Thoracic aorta (tissue), 2 donors: Measurements from ENCODE around the gene INTS13. TPM values are rescaled to one million over a fixed set of nuclear protein-coding genes. Genes with fewer than 3 reads are reported as not detected.
"Not testable (repeated sequence)": the region's sequence is repeated elsewhere in the genome, so short reads cannot be mapped to it uniquely, and the experiment has no call there.

Experiments used
- ATAC-seq: fragments of 150-250 bp; one replicate; pipeline ENCODE4 v1.8.0; 2017; ENCODE audit warnings: low read depth; ENCODE audit not compliant: insufficient number of reproducible peaks, low FRiP score
- DNase-seq: peaks from one replicate; pipeline ENCODE4 v3.0.0-alpha.2; 2020; ENCODE audit warnings: low spot score
- H3K27ac ChIP-seq, 2 donors: fragments of 200-600 bp; sonication (generic); 1 replicate in 1 of 2; 2 replicates in 1 of 2; pipeline ENCODE4 v1.5.1; 2016; ENCODE audit warnings: mild to moderate bottlenecking in 2 of 2, moderate library complexity in 2 of 2
- H3K27me3 ChIP-seq: fragments of 200-600 bp; sonication (generic); replicated peaks from 2 replicates; pipeline ENCODE4 v1.6.0; 2016; ENCODE audit warnings: mild to moderate bottlenecking; ENCODE audit not compliant: insufficient read depth
- H3K36me3 ChIP-seq: fragments of 200-600 bp; sonication (generic); one replicate; pipeline ENCODE4 v1.5.1; 2016
- H3K4me1 ChIP-seq, 2 donors: fragments of 200-600 bp; sonication (generic); 1 replicate in 1 of 2; 2 replicates in 1 of 2; pipeline versions ENCODE4 v1.5.1 to v1.6.0; 2016; ENCODE audit warnings: low read depth in 2 of 2, mild to moderate bottlenecking in 1 of 2; ENCODE audit not compliant: control insufficient read depth in 1 of 2
- H3K4me3 ChIP-seq: fragments of 200-600 bp; sonication (generic); 2 replicates; pipeline ENCODE4 v1.5.1; 2016; ENCODE audit warnings: mild to moderate bottlenecking
- H3K9me3 ChIP-seq: fragments of 200-600 bp; sonication (generic); 2 replicates; pipeline ENCODE4 v1.5.1; 2016
- total RNA-seq, 2 donors: library from RNA; depleted of rRNA; stranded (reverse); fragments of >200 nt; gene quantifications; one replicate each; pipeline versions ENCODE4 v1.1.0 to v1.2.3, GENCODE V29; 2016
- TF ChIP-seq, protein P1 (sequence below): fragments of 200-600 bp; sonication (generic); IDR thresholded peaks from one replicate; pipeline ENCODE4 v1.5.1; 2019; ENCODE audit warnings: antibody characterized with exemption

Gene INTS13
- total RNA-seq, 2 donors from 2014 or later = 5.7 to 15.0 TPM

DNA sequence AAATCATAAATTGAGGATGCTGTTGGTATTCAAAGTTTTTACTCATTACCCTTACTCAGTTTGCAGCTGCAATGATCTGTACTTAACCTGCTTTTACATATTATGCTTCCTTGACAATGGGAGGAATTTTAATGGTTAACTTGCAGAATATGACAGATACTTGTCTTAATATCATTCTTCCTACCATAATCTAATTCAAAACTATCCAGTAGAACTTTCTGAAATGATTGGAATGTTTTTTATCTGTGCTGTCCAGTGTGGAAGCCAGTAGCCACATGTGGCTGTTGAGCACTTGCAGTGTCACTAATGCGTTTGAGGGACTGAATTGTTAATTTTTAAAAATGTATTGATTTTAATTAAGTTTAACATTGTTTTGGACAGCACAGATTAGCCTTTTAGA lies 24.0 kb upstream of the INTS13 start:
- Histone ChIP-seq H3K4me3 (no peak overlapping the region), H3K27me3 (no peaks in the 10 kb centered on the region), H3K36me3 (peaks cover 12% of the 10 kb centered on the region), H3K4me1 (no peaks in the 10 kb centered on the region), H3K27ac (no peak overlapping the region), H3K9me3 (no peaks in the 10 kb centered on the region)
- DNase-seq (no peak), ATAC-seq (no peak)
- TF ChIP-seq, protein P1, sequence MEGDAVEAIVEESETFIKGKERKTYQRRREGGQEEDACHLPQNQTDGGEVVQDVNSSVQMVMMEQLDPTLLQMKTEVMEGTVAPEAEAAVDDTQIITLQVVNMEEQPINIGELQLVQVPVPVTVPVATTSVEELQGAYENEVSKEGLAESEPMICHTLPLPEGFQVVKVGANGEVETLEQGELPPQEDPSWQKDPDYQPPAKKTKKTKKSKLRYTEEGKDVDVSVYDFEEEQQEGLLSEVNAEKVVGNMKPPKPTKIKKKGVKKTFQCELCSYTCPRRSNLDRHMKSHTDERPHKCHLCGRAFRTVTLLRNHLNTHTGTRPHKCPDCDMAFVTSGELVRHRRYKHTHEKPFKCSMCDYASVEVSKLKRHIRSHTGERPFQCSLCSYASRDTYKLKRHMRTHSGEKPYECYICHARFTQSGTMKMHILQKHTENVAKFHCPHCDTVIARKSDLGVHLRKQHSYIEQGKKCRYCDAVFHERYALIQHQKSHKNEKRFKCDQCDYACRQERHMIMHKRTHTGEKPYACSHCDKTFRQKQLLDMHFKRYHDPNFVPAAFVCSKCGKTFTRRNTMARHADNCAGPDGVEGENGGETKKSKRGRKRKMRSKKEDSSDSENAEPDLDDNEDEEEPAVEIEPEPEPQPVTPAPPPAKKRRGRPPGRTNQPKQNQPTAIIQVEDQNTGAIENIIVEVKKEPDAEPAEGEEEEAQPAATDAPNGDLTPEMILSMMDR = no peak

GRCh38 chr12:26961391-26961790 lies 23.6 kb upstream of the INTS13 start:
- not testable (repeated sequence) for H3K4me3 ChIP-seq, ATAC-seq, DNase-seq, H3K4me1 ChIP-seq, H3K9me3 ChIP-seq, H3K27me3 ChIP-seq, H3K27ac ChIP-seq
- H3K36me3 ChIP-seq = peaks cover 13% of the 10 kb centered on the region

- no peak overlapping the region for H3K27ac ChIP-seq
- no peak for DNase-seq
- H3K27me3 ChIP-seq = no peaks in the 10 kb centered on the region
- no peak for ATAC-seq
- TF ChIP-seq, protein P1 = no peak
- peaks cover 13% of the 10 kb centered on the region for H3K36me3 ChIP-seq
- H3K9me3 ChIP-seq = no peaks in the 10 kb centered on the region
- peaks cover 0 to 5% of the 10 kb centered on the region in 2 donors for H3K4me1 ChIP-seq
- no peak overlapping the region for H3K4me3 ChIP-seq
Observed at GRCh38 chr12:26954027-26954426, 16.2 kb upstream of the INTS13 start.

DNA sequence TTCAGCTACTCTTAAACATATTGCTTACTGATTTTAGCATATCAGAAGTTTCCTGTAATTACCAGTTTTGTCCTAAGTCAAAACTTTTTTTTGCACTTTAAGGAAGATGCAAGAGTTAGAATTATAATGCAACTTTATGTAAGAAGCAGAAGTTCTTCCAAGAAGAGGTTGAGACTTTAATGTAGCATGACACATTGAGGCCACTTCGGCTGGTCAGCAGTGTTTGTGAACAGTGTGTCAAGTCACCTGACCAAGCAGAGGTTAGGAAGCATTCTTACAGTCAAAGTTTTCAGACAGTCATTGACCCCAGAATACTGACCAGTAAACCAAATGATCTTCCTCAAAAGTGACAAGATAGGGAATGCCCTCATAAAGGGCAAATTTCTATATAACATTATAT lies 15.7 kb upstream of the INTS13 start:
- Histone ChIP-seq H3K36me3 (peaks cover 14% of the 10 kb centered on the region), H3K4me3 (no peak overlapping the region), H3K4me1 (peaks cover 0 to 5% of the 10 kb centered on the region in 2 donors), H3K9me3 (peaks cover 3% of the 10 kb centered on the region), H3K27ac (no peak overlapping the region), H3K27me3 (no peaks in the 10 kb centered on the region)
- ATAC-seq (no peak), DNase-seq (no peak)
- TF ChIP-seq, protein P1 = no peak

GRCh38 chr12:26948309-26948708 lies 10.5 kb upstream of the INTS13 start:
- no peak overlapping the region for H3K4me3 ChIP-seq

DNA sequence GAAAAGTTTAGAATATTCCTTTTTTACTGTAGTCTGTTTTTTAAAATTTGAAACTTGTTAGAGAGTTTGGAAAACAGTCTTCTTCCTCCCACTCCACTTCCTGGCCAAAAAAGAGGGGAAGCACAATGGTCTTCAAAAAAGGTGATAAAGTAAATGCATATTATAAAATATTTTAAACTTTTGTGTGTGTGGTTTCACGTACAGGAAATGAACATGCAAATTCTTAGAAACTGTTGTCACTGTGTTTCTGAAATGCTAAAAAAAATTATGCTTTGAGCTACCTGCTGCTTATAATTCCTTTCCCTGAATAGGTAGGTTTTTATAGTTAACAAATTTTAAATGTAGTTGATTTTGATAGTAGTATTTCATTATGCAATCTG lies 3.4 kb upstream of the INTS13 start:
- Histone ChIP-seq H3K27ac (no peak overlapping the region), H3K4me1 (peaks cover 37 to 52% of the 10 kb centered on the region in 2 donors), H3K9me3 (no peaks in the 10 kb centered on the region), H3K36me3 (no peaks in the 10 kb centered on the region), H3K4me3 (peak overlapping the region; percentile 33), H3K27me3 (no peaks in the 10 kb centered on the region)
- DNase-seq (no peak), ATAC-seq (no peak)
- TF ChIP-seq, protein P1 = no peak

More at GRCh38 chr12:26948309-26948708, 10.5 kb upstream of the INTS13 start:
- TF ChIP-seq, protein P1 = no peak
- H3K36me3 ChIP-seq = peaks cover 4% of the 10 kb centered on the region
- peaks cover 0 to 7% of the 10 kb centered on the region in 2 donors for H3K4me1 ChIP-seq
- no peaks in the 10 kb centered on the region for H3K27me3 ChIP-seq
- peaks cover 6% of the 10 kb centered on the region for H3K9me3 ChIP-seq
- no peak overlapping the region for H3K27ac ChIP-seq
- ATAC-seq (no peak), DNase-seq (no peak)
